Measurements from ENCODE around the gene TTBK1. TPM values are rescaled to one million over a fixed set of nuclear protein-coding genes. Genes with fewer than 3 reads are reported as not detected.

TTBK1 gene
- total RNA-seq, 1 experiment from 2014 or later: not detected

DNA sequence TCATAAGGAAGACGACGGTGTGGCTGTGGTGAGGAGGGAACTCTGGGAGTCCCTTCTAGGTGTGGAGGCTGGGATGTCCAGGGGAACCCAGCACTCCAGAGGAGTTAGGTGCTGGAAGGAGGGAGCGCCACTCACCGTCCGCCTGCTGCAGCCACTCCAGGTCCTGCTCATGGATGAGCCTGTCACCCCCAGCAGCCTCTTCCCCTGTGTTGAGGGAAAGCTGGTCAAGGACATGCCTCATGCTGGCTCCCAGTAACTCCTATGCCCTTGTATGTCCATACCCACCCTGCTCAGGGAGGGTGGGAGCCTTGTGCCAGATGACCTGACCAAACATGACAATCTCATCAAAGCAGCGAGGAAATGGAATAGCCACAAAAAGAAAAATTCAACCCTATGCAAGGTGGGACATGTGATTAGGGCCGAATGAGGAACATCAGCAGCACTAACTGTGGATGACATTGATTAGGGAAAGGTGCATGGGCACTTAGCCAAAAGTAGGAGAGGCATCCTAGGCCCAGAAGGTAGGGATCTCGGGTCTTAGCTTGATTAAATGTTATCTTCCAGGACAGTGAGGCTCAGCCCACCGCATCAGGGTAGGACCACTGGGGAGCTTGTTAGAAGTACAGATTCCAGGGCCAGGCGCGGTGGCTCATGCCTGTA, 17.0 kb upstream of the TTBK1 start:
- peaks cover 4% of the 10 kb centered on the region for H3K27me3 Mint-ChIP-seq (ENCODE audit: insufficient read depth, unreplicated experiment)
- no peak overlapping the region for H3K4me3 Mint-ChIP-seq (ENCODE audit: unreplicated experiment)
- peaks cover 12% of the 10 kb centered on the region for H3K4me1 Mint-ChIP-seq (ENCODE audit: insufficient read depth, unreplicated experiment)
- no peaks in the 10 kb centered on the region for H3K9me3 Mint-ChIP-seq (ENCODE audit: unreplicated experiment)
- peaks cover 16% of the 10 kb centered on the region for H3K36me3 Mint-ChIP-seq (ENCODE audit: insufficient read depth, unreplicated experiment)
- no peak for DNase-seq (ENCODE audit: unreplicated experiment)
- no TSS peak for BruUV-seq (replicated peaks)
- TF ChIP-seq, protein P1, sequence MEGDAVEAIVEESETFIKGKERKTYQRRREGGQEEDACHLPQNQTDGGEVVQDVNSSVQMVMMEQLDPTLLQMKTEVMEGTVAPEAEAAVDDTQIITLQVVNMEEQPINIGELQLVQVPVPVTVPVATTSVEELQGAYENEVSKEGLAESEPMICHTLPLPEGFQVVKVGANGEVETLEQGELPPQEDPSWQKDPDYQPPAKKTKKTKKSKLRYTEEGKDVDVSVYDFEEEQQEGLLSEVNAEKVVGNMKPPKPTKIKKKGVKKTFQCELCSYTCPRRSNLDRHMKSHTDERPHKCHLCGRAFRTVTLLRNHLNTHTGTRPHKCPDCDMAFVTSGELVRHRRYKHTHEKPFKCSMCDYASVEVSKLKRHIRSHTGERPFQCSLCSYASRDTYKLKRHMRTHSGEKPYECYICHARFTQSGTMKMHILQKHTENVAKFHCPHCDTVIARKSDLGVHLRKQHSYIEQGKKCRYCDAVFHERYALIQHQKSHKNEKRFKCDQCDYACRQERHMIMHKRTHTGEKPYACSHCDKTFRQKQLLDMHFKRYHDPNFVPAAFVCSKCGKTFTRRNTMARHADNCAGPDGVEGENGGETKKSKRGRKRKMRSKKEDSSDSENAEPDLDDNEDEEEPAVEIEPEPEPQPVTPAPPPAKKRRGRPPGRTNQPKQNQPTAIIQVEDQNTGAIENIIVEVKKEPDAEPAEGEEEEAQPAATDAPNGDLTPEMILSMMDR (IDR thresholded peaks at IDR 0.05; ENCODE audit: unreplicated experiment): no peak
- H3K27ac Mint-ChIP-seq (ENCODE audit: low read depth, unreplicated experiment): no peak overlapping the region
- ChIA-PET POLR2A (interaction anchor here (0.6 to 0.7 kb wide), 2 partner anchors 130 to 147 kb away, joined by 3 read pairs; no protein-coding TSS in a partner anchor), CTCF (interaction anchor here (0.6 to 1.4 kb wide), 4 partner anchors 16 to 966 kb away, joined by 3 to 4 read pairs (median 3); no protein-coding TSS in a partner anchor)
- intact Hi-C loops (cut with micrococcal nuclease): no loop called here

DNA sequence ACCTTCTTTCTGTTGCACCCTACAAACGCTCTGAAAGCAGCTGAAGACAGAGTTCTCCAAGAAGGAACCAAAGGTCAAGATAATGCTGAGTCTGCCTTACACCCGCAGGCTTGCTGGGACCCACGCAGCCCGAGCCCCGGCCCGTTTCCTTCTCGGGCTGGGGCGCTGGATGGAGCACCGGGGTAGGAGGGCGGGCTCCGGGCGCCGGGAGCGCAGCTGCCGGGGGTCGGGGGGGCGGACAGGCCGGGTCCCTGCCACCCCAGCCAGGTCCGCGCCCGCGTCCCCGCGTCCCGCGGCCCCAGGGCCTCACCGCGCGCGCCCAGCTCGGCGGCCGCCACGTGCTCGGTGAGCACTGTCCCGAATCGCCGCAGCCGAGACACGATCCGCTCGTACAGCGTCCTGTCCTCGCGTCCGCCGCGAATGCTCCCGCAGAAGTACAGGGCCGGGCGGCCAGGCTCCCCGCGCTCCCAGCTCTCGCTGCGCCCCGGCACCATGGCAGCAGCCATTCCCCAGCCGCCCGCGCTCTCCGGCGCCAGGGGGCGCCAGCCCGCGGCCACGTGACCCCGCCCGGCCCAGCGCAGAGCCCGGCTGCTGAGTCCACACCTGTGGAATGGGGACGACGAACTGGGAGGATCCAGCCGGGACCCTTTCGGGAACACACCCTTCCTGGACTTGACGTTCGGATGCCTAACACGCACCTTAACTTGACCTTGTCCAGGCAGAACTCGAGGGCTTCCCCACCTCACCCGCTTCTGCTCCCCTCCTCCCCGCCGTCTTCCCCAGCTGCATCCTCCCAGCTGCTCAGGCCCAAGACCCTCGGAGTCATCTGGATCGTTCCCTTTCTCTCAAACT, 14.1 kb upstream of the TTBK1 start, which contains the start of gene DNPH1:
Gene DNPH1, minus strand, starts transcription at position 531 of the 852 bp plus-strand sequence. Its CDS starts 25 bp downstream, at position 506.
- TF ChIP-seq, protein P1 (IDR thresholded peaks at IDR 0.05; ENCODE audit: unreplicated experiment): peak; percentile 89
- Mint-ChIP-seq H3K36me3 (ENCODE audit: insufficient read depth, unreplicated experiment) (peaks cover 10% of the 10 kb centered on the region), H3K4me1 (ENCODE audit: insufficient read depth, unreplicated experiment) (no peaks in the 10 kb centered on the region), H3K9me3 (ENCODE audit: unreplicated experiment) (no peaks in the 10 kb centered on the region), H3K27me3 (ENCODE audit: insufficient read depth, unreplicated experiment) (peaks cover 12% of the 10 kb centered on the region), H3K27ac (ENCODE audit: low read depth, unreplicated experiment) (peak within 1 kb of the TSS; percentile 68), H3K4me3 (ENCODE audit: unreplicated experiment) (peak within 1 kb of the TSS; percentile 76)
- DNase-seq (ENCODE audit: unreplicated experiment): peak; percentile 69
- intact Hi-C loops (cut with micrococcal nuclease): loop anchor here (2.0 kb wide), 1 partner anchor 58 kb away; the partner anchor contains the start of gene SRF
- BruUV-seq (replicated peaks): no TSS peak
- ChIA-PET CTCF (interaction anchor here (0.5 to 2.4 kb wide), 31 partner anchors 9 to 305 kb away, joined by 3 to 13 read pairs (median 4); no protein-coding TSS in a partner anchor), POLR2A (interaction anchor here (0.6 to 2.7 kb wide), 17 partner anchors 9 to 666 kb away, joined by 3 to 11 read pairs (median 6); partner anchors contain the start of genes CUL9, KLC4, MRPL2 and POLR1C)

DNA sequence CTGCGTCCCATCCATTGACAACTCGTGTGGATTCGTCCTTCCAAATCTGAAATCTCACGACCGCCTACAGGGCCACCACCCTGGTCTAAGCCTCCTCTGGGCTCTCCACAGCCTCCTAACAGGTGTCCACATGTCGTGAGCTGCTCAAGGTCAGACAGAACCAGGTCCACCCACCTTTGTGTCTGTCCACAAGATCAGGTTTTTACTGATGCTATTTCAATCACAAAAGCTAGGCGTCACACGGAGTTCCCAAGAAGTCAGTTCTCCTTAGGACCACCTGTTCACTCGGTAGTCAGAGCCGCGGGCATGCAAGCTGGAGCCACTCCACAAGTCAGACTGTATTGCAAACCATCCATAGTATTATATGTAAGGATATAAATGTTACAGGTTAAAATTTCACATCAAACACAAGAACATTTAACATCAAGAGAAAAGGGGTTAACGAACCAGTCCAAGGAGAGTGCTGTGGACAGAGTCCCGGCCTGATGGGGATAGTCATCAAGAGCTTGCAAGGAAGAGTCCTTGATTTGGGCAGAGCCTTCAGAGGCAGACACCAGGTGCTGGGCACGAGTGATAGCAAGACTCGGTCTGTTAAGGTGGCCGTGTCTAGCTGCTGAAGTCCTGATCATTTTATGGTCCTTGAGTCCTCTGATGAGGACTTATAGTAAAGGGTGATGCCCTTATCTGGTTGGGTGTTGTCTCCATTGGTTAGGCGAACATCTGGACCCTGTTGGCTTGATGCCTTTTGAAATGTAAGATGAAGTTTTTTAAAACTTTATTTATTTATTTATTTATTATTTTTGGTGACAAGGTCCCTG, 13.3 kb upstream of the TTBK1 start:
- BruUV-seq (replicated peaks): no TSS peak
- TF ChIP-seq, protein P1 (IDR thresholded peaks at IDR 0.05; ENCODE audit: unreplicated experiment): no peak
- peaks cover 10% of the 10 kb centered on the region for H3K36me3 Mint-ChIP-seq (ENCODE audit: insufficient read depth, unreplicated experiment)
- peaks cover 12% of the 10 kb centered on the region for H3K27me3 Mint-ChIP-seq (ENCODE audit: insufficient read depth, unreplicated experiment)
- H3K4me3 Mint-ChIP-seq (ENCODE audit: unreplicated experiment): peak overlapping the region; percentile 76
- H3K9me3 Mint-ChIP-seq (ENCODE audit: unreplicated experiment): no peaks in the 10 kb centered on the region
- ChIA-PET POLR2A (interaction anchor here (0.7 to 2.7 kb wide), 11 partner anchors 29 to 289 kb away, joined by 3 to 11 read pairs (median 7); partner anchors contain the start of genes CUL9, KLC4, MRPL2 and POLR1C), CTCF (interaction anchor here (0.6 to 2.4 kb wide), 25 partner anchors 8 to 291 kb away, joined by 3 to 13 read pairs (median 3); partner anchors contain the start of gene CRIP3)
- H3K4me1 Mint-ChIP-seq (ENCODE audit: insufficient read depth, unreplicated experiment): no peaks in the 10 kb centered on the region
- H3K27ac Mint-ChIP-seq (ENCODE audit: low read depth, unreplicated experiment): peak overlapping the region; percentile 68
- intact Hi-C loops (cut with micrococcal nuclease): loop anchor here (2.0 kb wide), 1 partner anchor 59 kb away; the partner anchor contains the start of gene SRF
- DNase-seq (ENCODE audit: unreplicated experiment): no peak
